ENCODE data around the gene IGF1R. TPM values are rescaled to one million over a fixed set of nuclear protein-coding genes. Genes with fewer than 3 reads are reported as not detected.

The IGF1R gene
- total RNA-seq, 1 experiment from 2014 or later, result 71.3 TPM

- H3K4me1 ChIP-seq (replicated peaks; ENCODE audit: insufficient read depth), result peaks cover 74% of the 10 kb centered on the region
- intact Hi-C loops (cut with micrococcal nuclease; ENCODE audit: unreplicated experiment), result no loop called here
These were observed 226.4 kb downstream of the IGF1R start for GRCh38 chr15:98874773-98875172.

DNA sequence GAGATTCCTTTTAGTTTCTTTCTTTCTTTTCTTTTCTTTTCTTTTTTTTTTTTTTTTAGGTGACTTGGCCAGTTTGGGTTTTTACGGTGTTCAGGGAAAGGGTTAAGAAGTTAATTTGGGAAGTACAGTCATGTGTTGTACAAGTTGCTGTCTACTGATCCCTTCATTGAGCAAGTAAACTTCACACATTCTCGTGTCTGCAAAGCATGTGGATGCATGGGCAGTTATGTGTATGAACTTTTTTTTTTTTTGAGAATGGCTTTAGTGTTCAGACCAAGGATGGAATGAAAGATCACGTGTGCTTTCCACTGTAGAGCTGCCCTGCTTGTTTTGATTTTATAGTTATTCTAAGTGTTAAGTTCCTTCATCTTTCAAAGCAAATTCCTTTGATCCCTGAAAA is 227.0 kb downstream of the IGF1R start:
- H3K4me2 ChIP-seq, result no peak overlapping the region
- no peak overlapping the region for H3K27ac ChIP-seq
- no peak overlapping the region for H2AFZ ChIP-seq
- H4K20me1 ChIP-seq (ENCODE audit: insufficient read depth), result no peaks in the 10 kb centered on the region
- TF ChIP-seq EZH2 (IDR thresholded peaks at IDR 0.05; ENCODE audit: low read depth) (no peak), CTCF (conservative IDR thresholded peaks at IDR 0.05) (no peak)
- H3K4me3 ChIP-seq, result no peak overlapping the region
- H3K36me3 ChIP-seq (ENCODE audit: low read depth), result no peaks in the 10 kb centered on the region
- peaks cover 32% of the 10 kb centered on the region for H3F3A ChIP-seq (ENCODE audit: insufficient read depth, low read depth)
- ChIA-PET CTCF (no interaction called here), POLR2A (ENCODE audit: unreplicated experiment) (interaction anchor here (0.7 kb wide), 2 partner anchors 10 to 67 kb away, joined by 6 to 11 read pairs; no protein-coding TSS in a partner anchor)
- no peaks in the 10 kb centered on the region for H3K9me2 ChIP-seq (ENCODE audit: insufficient read depth)
- peaks cover 80% of the 10 kb centered on the region for H3K79me2 ChIP-seq (ENCODE audit: low read depth)
- no peak for DNase-seq
- intact Hi-C loops (cut with micrococcal nuclease; ENCODE audit: unreplicated experiment), result no loop called here
- H3K4me1 ChIP-seq (replicated peaks; ENCODE audit: insufficient read depth), result peaks cover 74% of the 10 kb centered on the region
- no TSS peak for BruUV-seq (replicated peaks)
- H3K27me3 ChIP-seq (ENCODE audit: insufficient read depth, low read depth), result no peaks in the 10 kb centered on the region
- H3K9me3 ChIP-seq (ENCODE audit: insufficient read depth, low read depth), result no peaks in the 10 kb centered on the region

More at GRCh38 chr15:98874773-98875172, 226.4 kb downstream of the IGF1R start:
- Histone ChIP-seq H3K27ac (peak overlapping the region; percentile 95; the same call in 1 of the 2 replicates), H3K27me3 (ENCODE audit: insufficient read depth, low read depth) (no peaks in the 10 kb centered on the region), H3K9me2 (ENCODE audit: insufficient read depth) (no peaks in the 10 kb centered on the region), H3F3A (ENCODE audit: insufficient read depth, low read depth) (peaks cover 31% of the 10 kb centered on the region), H3K4me2 (peak overlapping the region; percentile 86), H3K79me2 (ENCODE audit: low read depth) (peaks cover 80% of the 10 kb centered on the region), H2AFZ (no peak overlapping the region), H3K9me3 (ENCODE audit: insufficient read depth, low read depth) (no peaks in the 10 kb centered on the region), H3K36me3 (ENCODE audit: low read depth) (no peaks in the 10 kb centered on the region), H3K4me3 (no peak overlapping the region), H4K20me1 (ENCODE audit: insufficient read depth) (no peaks in the 10 kb centered on the region)
- DNase-seq, result no peak
- BruUV-seq (replicated peaks), result no TSS peak
- POLR2A ChIA-PET (ENCODE audit: unreplicated experiment), result no interaction called here
- no peak for TF ChIP-seq CTCF (conservative IDR thresholded peaks at IDR 0.05)
- no peak for TF ChIP-seq EZH2 (IDR thresholded peaks at IDR 0.05; ENCODE audit: low read depth)
- CTCF ChIA-PET, result no interaction called here

GRCh38 chr15:98876451-98877369 is 228.4 kb downstream of the IGF1R start:
- H3K9me2 ChIP-seq (ENCODE audit: insufficient read depth), result no peaks in the 10 kb centered on the region
- no peak overlapping the region for H2AFZ ChIP-seq
- POLR2A ChIA-PET (ENCODE audit: unreplicated experiment), result interaction anchor here (0.5 kb wide), 1 partner anchor 19 kb away, joined by 3 read pairs; no protein-coding TSS in a partner anchor
- BruUV-seq (replicated peaks), result no TSS peak
- H3K4me2 ChIP-seq, result peak overlapping the region; percentile 21
- CTCF ChIA-PET, result interaction anchor here (0.6 to 0.7 kb wide), 2 partner anchors 229 to 435 kb away, joined by 3 to 14 read pairs; partner anchors contain the start of gene IGF1R
- H3K36me3 ChIP-seq (ENCODE audit: low read depth), result no peaks in the 10 kb centered on the region
- H3K4me1 ChIP-seq (replicated peaks; ENCODE audit: insufficient read depth), result peaks cover 65% of the 10 kb centered on the region
- intact Hi-C loops (cut with micrococcal nuclease; ENCODE audit: unreplicated experiment), result no loop called here
- peak in 1 of 2 experiments; percentile 63 for DNase-seq
- no peak overlapping the region for H3K4me3 ChIP-seq
- peaks cover 30% of the 10 kb centered on the region for H3F3A ChIP-seq (ENCODE audit: insufficient read depth, low read depth)
- no peaks in the 10 kb centered on the region for H4K20me1 ChIP-seq (ENCODE audit: insufficient read depth)
- no peaks in the 10 kb centered on the region for H3K9me3 ChIP-seq (ENCODE audit: insufficient read depth, low read depth)
- TF ChIP-seq CTCF (conservative IDR thresholded peaks at IDR 0.05) (no peak), EZH2 (IDR thresholded peaks at IDR 0.05; ENCODE audit: low read depth) (no peak)
- H3K79me2 ChIP-seq (ENCODE audit: low read depth), result peaks cover 78% of the 10 kb centered on the region
- peak overlapping the region; percentile 38 for H3K27ac ChIP-seq
- no peaks in the 10 kb centered on the region for H3K27me3 ChIP-seq (ENCODE audit: insufficient read depth, low read depth)
